SIG-M5 (cell line): ENCODE data around the gene PRDM2.
"Not testable (repeated sequence)": the region's sequence is repeated elsewhere in the genome, so short reads cannot be mapped to it uniquely, and the experiment has no call there.

Source experiments
- DNase-seq: peaks from one replicate; lab custom pipeline; 2025; lab: John Stamatoyannopoulos, UW

The PRDM2 gene

DNA sequence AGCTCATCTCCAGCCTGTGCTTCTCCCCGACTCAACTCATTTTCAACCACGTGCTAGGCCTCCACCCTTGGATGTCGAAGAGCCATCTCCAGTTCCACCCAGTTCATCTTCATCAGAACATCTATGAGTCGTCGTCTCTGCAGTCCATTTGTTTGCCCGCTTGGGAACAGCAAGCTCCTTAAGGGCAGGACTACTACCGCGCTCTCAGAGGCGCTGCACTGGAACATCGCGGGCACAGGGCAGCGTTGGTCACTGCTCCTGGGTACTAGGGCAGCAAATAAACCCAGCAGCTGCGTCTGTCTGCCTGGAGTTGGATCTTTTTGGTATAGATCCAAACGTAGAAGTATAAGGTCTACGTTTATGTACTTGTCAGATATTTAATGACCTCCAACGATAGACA, 478 bp upstream of the PRDM2 start:
- no peak for DNase-seq

DNA sequence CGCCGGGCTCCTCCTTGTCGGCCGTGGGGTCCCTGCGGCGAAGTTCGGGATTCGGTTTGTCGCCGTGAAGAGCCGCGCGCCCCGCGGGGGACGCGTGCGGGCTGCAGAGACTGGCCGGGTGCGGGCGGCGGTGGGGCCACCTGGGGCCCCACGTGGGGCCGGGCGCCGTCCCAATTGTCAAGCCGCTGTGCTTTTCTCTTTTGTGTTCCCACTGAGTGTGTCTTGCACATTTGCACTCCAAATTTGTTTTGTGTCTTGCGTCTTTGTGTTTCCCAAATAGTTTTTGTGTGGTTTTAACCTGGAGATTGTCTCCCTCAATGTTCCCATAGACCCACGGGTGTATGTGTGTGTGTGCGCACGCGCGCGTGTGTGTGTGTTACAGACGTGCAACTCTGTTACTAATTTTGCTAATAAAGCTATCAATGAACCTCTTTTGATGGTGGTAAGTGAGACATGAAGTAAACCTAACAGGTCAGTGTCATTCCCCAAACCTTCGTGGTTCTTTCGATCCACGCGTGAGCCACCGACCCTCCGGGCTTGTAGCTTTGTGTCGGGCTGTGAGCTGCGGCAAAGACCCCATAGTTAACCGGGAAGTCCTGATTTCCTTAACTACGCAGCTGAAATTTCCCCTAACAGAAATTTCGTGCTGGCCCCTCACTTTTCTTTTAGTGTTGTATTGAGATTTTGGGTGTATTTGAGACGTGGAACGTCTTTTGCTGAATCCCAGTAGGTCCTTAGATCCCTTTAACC, 708 bp downstream of the PRDM2 start:
- no peak for DNase-seq

DNA sequence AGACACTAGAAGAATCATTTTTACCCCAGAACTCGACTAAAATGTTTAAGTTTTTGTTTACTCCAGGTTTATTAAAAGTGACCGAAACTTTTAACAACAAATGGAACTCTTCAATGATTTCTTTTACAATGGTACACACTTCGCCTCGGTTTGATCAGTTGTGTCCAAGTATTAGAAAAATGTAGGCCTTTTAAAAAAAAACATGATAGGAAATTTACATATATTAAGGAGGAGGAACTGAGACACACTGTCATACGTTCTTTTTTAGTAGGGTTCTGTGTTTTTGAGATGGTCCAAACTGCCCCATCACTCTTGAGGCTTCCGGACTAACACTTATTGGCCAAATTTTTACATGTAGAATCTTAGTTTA, 1.3 kb downstream of the PRDM2 start:
- no peak for DNase-seq

DNA sequence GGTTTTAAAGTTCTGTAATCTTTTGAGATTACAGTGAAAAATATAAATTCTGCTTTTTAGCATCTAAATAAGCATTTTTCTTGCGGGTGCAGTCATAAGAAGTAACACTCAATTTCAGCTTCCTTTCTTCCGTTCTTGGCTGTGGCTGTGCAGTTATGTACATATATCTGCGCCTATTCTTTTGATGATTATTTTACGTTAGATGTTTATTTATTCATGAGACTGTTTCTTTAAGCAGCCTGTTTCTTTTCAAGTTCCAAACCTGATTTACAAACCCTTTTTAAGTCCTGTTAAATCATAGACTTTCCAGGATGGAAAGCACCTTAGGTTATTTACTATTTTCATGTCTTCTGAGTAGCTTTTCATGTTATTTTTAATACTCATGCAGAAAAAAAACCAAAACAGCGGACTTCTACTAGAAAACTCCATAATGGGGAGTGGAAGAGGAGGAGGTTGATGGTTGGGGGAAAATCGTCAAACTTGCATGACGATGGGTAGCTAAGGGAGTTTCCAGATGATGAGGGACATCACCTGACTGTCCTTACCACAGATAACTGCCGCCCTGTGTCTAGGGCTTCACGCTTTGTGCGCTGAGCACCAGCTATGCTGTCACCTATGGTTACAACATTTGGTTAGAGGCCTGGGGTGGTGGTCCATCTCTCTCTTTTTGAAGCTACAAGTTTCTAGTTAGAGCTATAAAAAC, 2.6 kb downstream of the PRDM2 start:
- DNase-seq: no peak

DNA sequence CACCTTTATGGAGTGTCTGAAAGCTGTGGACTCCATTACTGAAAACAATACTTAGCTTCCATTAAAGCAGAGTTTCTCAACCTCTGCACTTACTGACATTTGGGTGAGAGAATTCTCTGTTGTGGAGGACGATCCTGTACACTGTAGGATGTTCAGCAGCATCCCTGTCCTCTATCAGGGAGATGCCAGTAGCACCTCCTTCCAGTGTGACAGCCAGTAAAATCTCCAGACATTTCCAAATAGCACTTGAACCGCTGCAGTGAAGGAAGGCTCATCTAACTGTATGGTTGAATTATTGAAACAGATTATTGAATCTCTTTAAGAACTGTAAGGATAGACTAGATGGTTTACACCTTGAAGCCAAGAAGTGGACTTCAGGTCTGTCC, 3.1 kb downstream of the PRDM2 start:
- DNase-seq: no peak

DNA sequence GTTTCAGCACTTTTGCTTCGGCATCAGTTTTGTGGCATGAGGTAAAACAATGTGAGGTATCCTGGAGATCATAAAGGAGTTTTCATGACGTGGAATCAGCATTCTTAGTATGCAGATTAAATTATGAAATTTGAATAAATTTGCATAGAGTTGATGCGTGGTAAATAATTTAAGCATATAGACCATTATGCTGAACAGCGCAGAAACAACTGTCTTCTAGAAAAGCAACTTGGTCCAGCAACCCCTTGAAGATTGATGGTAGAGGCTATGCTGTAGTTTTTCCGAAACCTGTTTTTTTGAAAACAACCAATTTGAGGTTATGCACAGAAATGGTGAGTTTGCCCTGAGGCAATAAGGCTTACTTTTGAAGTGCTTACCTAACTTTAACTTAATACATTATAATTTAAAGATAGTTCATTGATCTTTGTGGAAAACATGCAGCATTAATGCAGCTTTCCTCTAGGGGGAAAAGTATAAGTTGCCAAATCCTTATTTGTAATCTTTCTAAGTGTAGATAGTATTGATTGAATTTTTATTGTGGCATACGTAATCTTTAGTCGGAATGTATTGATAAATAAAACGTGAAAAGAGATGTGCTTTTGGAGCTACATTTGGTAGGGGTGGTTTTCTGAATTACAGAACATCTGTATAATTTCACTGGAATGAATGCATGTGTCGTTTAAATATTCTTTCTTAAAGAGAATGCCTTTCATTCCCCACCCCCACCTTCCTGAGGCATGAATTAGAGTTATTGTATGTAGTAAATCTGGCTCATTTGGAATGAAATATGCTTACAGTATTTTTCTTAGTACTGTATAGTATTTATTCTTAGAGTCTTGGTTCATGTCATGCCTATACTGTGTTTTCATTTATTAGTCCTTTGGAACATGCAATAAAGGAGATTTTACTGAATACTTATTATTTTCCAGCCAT, 3.8 kb downstream of the PRDM2 start:
- no peak for DNase-seq

DNA sequence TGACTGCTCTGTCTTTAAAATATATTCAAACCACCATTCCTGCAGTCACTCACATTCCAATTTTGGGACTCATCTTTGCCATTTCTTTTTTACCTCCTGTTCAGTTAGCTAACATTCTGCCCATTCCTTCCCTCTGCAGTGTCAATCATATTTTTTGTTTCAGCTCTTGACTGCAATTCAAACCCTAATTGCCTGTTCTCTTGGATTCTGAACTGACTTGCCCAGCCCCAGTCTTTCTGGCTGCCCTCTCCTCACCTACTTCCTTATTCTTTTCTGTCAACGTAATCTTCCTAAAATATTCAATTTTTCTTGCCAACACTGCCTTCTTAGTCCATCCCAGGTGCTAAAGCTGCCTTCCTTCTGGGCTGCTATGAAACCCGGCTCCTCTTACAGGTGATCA, 6.1 kb downstream of the PRDM2 start:
- no peak for DNase-seq

DNA sequence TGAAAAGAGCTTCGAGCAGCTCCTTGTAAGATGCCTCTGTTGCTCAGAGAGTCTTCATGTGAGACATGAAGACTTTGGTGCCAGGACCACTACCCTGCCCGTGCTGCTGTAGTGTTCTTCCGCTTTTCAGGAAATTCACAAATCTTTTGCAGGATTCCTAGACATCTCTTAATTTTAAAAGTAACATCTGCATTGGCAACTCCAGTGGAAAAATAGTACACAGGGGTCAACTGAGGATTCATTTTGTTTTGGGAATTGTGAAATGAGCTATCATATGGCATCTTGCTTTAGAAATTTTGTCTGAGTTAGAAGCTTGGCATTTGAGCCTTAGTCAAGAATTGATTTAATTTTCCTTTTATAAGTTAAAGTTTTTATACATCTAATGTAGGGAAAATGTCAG, 7.2 kb downstream of the PRDM2 start:
- DNase-seq: no peak

DNA sequence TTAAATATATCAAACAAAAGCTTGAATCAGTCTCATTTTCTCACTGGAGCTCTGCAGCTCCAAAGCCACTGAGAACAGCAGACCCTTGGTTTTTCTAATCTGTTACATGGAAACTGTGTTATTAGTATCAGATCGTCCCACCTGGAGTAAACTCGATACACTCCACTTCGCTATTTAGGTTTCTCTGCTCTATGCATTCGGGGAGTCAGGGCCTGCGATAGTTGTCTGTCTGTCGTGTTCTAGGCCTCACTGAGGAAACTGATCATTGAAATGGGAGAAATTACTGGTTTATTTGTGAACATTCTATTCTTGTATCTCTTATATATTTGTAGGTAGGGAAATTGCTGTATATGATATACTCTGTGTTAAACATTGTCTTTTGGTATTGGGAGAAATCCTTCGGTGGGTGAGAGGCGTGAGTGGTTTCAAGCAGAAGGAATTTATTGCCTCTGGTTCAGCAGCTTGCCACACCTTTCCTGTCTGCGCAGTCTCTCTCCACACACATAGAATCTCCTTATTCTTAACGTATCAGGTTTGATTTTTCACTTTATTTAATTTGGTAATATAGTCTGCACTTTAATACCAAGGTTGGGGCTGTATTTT, 8.5 kb downstream of the PRDM2 start:
- no peak for DNase-seq

DNA sequence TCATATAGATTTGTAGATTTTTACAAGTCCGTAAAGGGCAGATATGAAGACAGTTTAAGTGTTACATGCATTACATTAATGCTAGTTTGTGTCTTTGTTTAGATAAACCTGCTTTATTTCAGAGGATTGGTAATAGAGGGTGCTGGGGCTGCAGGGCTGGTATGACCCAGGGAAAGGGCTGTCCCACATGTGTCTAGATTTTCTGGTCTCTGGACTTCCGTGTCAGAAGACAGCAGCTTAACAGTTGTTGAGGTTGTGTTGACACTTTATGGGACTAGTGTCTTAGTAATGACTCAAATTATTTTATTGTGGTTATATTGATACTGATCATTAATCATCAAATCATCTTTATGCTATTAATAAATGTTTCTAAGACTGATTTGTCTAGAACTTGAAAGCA, 10.1 kb downstream of the PRDM2 start:
- no peak for DNase-seq

DNA sequence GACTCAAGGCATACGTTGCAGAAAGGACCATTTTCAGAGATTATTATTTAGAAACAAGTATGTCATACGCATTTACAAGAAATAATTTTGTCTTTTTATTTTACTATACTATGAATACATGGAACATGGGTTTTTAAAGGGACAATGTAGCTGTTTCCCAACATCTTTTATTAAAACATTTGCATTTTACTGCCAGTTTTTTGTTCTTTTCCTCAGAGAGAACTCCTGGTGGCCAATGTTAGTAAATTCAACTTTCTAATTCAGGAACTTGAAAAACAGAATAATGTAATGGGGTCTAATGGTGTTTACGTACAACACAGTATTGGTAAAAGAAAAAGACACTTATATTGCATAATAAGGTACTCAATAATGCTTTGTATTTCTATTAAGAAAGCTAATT, 14.9 kb downstream of the PRDM2 start:
- DNase-seq: no peak

DNA sequence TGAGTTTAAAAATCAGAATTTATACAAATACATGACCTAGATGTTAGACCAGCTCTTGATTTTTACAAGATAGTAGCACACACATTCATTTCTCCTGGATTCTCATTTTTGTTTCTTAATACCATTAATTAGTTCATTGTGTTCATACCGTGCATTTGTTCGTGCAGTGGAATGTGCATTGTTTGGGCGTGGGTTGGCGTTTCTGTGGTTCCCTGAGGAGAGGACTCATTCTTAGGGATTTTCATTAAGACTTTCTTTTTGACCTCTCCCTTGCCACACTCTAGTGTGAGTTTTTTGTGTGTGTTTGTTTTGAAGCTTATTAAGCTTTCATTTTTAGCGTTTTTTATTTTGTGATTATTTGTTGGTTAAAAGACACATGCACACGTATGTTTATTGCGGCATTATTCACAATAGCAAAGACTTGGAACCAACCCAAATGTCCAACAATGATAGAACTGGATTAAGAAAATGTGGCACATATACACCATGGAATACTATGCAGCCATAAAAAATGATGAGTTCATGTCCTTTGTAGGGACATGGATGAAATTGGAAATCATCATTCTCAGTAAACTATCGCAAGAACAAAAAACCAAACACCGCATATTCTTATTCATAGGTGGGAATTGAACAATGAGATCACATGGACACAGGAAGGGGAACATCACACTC, 15.8 kb downstream of the PRDM2 start:
- DNase-seq: not testable (repeated sequence)

DNA sequence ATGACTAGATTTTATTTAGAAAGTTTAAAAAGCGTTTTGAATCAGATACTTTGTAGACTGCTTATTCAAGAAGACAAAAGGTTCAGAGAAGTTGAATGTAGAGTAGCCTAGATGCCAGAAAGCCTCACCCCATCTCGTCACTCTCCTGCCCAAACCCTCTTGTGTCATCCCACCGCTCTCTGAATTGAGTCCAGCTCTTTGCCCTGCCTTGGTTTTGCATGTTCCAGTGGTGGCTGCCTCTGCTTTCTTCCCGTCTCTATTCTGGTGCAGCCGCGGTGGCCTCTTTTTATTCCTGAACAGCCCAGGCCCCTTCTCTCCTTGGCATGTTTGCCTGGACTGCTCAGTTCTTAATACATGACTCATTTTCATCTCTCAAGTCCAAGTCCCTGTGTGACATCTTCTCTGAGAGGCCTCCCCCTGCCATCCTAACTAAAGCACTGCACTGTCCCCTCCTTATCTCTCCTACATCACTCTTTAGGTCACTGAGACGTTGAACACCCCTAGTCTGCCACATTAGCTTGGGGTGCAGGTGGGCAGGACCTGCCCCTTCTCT, 22.9 kb downstream of the PRDM2 start:
- no peak for DNase-seq

DNA sequence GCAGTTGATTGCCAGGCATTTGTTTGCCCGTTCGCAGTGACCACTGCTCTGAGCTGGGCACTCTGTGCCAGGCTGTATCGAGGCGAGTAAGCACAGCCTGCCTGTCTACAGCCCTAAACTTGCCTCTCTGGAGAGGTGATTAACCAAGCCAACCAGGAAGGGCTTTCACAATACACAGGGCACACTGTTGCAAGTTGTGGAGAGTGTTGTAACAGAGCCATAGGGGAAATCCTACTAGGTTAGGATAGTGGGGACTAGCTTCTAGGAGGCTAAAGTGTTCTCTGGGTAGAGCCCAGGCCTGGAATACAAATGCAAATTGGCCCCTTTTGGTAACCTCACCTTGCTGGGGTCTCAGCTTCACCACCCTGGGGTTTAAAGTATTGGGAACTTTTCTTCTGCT, 23.8 kb downstream of the PRDM2 start:
- DNase-seq: no peak

DNA sequence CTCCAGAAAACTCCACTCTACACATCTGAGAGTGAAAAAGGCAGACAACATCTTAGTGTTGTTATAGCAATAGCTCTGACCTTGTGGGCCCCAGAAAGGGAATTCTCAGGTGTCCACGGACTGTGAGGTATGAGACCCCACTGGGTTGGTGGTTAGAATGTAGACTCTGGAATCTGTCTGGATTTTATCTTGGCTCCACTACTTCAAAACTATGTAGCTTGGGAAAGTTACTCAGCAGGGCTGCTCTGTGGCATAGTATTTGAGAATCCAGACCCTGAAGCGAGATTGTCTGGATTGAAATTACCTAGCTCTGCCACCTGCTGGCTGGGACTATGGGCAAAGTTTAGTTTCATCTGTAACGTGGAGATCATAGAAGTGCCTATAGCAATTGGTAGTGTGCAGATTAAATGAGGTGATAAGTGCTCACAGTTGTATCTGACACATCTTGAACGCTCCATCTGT, 25.8 kb downstream of the PRDM2 start:
- no peak for DNase-seq

DNA sequence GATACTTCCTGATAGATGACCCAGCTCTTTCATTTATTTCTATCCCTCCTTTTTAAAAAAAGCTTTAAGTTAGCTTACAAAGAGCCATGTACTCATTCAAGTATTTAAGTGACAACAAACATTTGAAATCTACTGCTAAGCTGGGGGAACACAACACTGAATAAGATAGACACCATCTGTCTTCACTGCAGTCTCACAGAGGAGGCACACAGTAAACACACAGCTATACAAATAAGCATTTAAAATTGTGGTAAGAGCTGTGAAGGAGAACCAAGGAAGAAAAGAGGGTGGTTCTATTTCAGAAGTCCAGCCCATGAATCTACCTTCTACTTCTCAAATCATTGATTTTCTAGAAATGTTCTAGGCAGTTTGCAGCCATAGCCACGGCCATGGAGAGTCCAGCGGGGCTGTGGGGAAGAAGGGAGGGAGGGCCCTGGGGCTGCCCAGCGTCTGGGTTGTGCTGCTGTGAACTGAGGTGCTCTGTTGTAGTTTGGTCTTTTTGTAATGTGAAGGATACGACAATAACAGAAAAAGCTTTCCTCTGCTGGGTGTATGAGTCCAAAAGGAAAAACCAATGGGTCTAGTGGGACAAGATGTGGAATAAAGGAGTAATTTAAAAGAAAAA, 28.2 kb downstream of the PRDM2 start:
- no peak for DNase-seq

DNA sequence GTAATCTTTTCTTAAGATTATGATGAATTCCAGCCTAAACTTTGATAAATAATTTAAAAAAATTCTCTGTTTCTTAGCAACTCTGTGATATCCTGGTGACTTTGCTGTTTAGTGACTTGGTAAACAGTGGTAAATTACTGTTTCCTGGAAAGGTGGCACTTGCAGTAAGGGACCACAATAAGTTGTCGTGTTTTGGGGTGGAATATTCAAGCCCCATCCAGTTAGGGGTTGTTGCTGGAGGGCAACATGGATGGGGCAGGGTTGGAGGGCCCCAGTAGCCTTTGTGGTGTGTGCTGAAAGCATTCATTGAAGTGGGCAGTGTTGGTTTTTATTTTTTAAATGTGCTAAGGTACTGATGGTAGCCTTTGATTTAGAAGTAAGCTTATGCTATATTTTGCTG, 30.3 kb downstream of the PRDM2 start:
- no peak for DNase-seq

DNA sequence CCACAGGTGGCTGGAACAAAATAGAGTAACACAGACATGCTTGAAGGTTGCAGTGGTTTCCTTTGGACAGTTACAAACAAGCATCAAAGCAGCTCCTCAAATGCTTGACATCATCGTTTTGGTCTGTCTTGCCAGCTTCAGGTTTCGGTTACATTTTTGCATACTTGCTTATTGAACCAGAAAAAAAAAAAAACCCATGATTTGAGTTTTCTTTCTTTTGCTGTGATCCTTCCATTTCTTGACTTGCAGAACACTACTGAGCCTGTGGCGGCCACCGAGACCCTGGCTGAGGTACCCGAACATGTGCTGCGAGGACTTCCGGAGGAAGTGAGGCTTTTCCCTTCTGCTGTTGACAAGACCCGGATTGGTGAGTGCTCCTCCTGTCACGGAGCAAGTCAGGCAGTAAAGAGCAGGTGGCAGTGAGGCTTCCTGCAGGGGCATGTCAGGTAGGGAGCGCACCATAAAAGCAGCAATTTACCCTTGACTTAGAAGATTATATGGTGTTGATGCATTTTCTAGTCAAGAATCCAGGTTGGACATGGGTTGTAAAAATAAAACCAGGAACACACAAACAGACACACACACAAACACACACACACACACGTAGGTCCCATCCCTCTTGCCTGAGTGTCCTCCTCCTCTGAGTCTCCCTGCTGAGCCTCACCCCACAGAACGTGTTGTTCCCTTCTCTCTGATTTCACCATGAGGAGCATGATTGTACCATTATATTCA, 30.9 kb downstream of the PRDM2 start:
- no peak for DNase-seq

DNA sequence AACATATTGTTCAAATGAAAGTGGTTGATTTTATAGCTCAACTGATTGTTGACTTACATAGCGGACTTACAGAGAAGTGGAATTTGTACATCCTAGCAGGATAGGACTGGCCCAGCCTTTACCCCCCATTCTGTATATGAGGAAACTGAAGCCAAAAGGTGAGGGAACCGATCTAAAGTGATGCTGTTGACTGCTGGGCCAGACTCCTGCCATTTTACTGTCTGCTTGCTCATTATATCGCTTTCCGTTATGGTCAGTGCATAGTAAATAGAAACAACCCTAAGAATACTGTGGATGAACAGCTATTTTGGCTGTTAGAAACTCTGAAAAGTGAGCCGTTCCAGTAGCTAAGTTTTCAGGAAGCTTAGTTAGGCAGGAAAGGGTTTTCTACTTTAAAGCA, 31.9 kb downstream of the PRDM2 start:
- no peak for DNase-seq

DNA sequence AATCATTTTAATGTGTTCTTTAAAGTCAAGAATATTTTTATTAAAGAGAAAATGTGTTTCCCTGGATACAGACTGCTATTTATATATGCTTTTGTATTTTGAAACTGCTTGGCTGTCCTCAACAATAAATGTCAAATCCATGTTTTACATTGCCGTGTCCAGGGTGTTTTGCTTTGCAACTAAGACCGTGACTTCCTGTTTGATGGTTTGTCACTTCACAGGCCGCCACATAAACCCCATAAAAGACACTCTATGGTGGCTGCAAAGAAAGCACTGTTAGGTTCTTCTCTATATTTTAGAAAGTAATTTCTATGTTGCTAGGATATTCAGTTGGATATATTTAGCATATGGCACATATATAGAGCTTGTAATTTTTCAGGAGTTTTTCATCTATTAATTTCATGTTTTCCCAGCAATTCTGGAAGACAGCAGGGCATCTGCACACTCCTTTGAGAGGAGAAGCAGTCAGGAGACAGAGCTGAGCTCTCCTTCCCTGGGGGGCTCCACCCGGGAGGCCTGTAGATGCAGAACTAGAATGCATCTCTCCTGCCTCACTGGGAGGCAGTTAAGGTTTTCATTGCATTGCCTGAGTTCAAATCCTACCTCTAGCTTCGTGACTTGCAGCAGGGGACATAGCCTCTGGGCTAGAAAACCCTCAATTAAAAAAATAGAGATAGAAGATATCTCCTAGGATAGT, 33.1 kb downstream of the PRDM2 start:
- DNase-seq: no peak
